ENCODE measurements around the gene IL13RA1.

IL13RA1 gene

GRCh38 chrX:118742176-118742575 lies 14.8 kb downstream of the IL13RA1 start:
- no peak for TF ChIP-seq CTCF (conservative IDR thresholded peaks at IDR 0.05; ENCODE audit: low read length)
- H3K4me3 ChIP-seq (ENCODE audit: low read length), result no peak overlapping the region
- no peak for DNase-seq (ENCODE audit: low read depth)

GRCh38 chrX:118745570-118745969 lies 18.2 kb downstream of the IL13RA1 start:
- TF ChIP-seq CTCF (conservative IDR thresholded peaks at IDR 0.05; ENCODE audit: low read length), result no peak
- DNase-seq (ENCODE audit: low read depth), result no peak
- no peak overlapping the region for H3K4me3 ChIP-seq (ENCODE audit: low read length)

GRCh38 chrX:118751950-118752783 lies 24.8 kb downstream of the IL13RA1 start:
- no peak for DNase-seq (ENCODE audit: low read depth)
- H3K4me3 ChIP-seq (ENCODE audit: low read length), result no peak overlapping the region
- TF ChIP-seq CTCF (conservative IDR thresholded peaks at IDR 0.05; ENCODE audit: low read length), result no peak

GRCh38 chrX:118755633-118756032 lies 28.2 kb downstream of the IL13RA1 start:
- no peak overlapping the region for H3K4me3 ChIP-seq (ENCODE audit: low read length)
- no peak for TF ChIP-seq CTCF (conservative IDR thresholded peaks at IDR 0.05; ENCODE audit: low read length)
- DNase-seq (ENCODE audit: low read depth), result peak; percentile 45

GRCh38 chrX:118756101-118756500 lies 28.7 kb downstream of the IL13RA1 start:
- TF ChIP-seq CTCF (conservative IDR thresholded peaks at IDR 0.05; ENCODE audit: low read length), result no peak

GRCh38 chrX:118758511-118758910 lies 31.1 kb downstream of the IL13RA1 start:
- no peak for DNase-seq (ENCODE audit: low read depth)
- H3K4me3 ChIP-seq (ENCODE audit: low read length), result no peak overlapping the region
- no peak for TF ChIP-seq CTCF (conservative IDR thresholded peaks at IDR 0.05; ENCODE audit: low read length)

More at GRCh38 chrX:118756101-118756500, 28.7 kb downstream of the IL13RA1 start:
- H3K4me3 ChIP-seq (ENCODE audit: low read length), result no peak overlapping the region
- peak; percentile 31 for DNase-seq (ENCODE audit: low read depth)

GRCh38 chrX:118760025-118760424 lies 32.6 kb downstream of the IL13RA1 start:
- DNase-seq (ENCODE audit: low read depth), result no peak
- TF ChIP-seq CTCF (conservative IDR thresholded peaks at IDR 0.05; ENCODE audit: low read length), result no peak
- no peak overlapping the region for H3K4me3 ChIP-seq (ENCODE audit: low read length)
